ENCODE measurements around the gene CLDN5.

CLDN5 gene

GRCh38 chr22:19520566-19521305 is 3.5 kb downstream of the CLDN5 start:
- no peak for FAIRE-seq

- no peak for FAIRE-seq
Observed at GRCh38 chr22:19520007-19520406, 4.2 kb downstream of the CLDN5 start.

GRCh38 chr22:19519041-19519926 is 4.9 kb downstream of the CLDN5 start:
- no peak for FAIRE-seq

GRCh38 chr22:19518635-19519034 is 5.6 kb downstream of the CLDN5 start:
- no peak for FAIRE-seq

GRCh38 chr22:19517919-19518611 is 6.1 kb downstream of the CLDN5 start:
- no peak for FAIRE-seq

- FAIRE-seq = no peak
Observed at GRCh38 chr22:19517171-19517500, 7.1 kb downstream of the CLDN5 start.

GRCh38 chr22:19516378-19517170 is 7.6 kb downstream of the CLDN5 start:
- no peak for FAIRE-seq

GRCh38 chr22:19515654-19516377 is 8.4 kb downstream of the CLDN5 start:
- FAIRE-seq = no peak

- no peak for FAIRE-seq
Observed at GRCh38 chr22:19514831-19515565, 9.2 kb downstream of the CLDN5 start.

- no peak for FAIRE-seq
Observed at GRCh38 chr22:19513823-19514222, 10.4 kb downstream of the CLDN5 start.

- FAIRE-seq = no peak
Observed at GRCh38 chr22:19510919-19511341, 13.3 kb downstream of the CLDN5 start.

GRCh38 chr22:19509923-19510322 is 14.3 kb downstream of the CLDN5 start:
- no peak for FAIRE-seq

GRCh38 chr22:19509191-19509590 is 15.0 kb downstream of the CLDN5 start:
- FAIRE-seq = no peak

- FAIRE-seq = no peak
Observed at GRCh38 chr22:19508024-19508776, 16.0 kb downstream of the CLDN5 start.

- FAIRE-seq = no peak
Observed at GRCh38 chr22:19507534-19507861, 16.7 kb downstream of the CLDN5 start.

GRCh38 chr22:19506212-19506611 is 18.0 kb downstream of the CLDN5 start:
- FAIRE-seq = no peak

- no peak for FAIRE-seq
Observed at GRCh38 chr22:19505735-19506126, 18.5 kb downstream of the CLDN5 start.

- no peak for FAIRE-seq
Observed at GRCh38 chr22:19504900-19505734, 19.1 kb downstream of the CLDN5 start.

- no peak for FAIRE-seq
Observed at GRCh38 chr22:19503869-19504268, 20.3 kb downstream of the CLDN5 start.

GRCh38 chr22:19503367-19503766 is 20.8 kb downstream of the CLDN5 start:
- no peak for FAIRE-seq
